22Rv1 (cell line): ENCODE data around the gene PPP3R1.

Source experiments
- CTCF ChIP-seq: fragments of 450-650 bp; IDR thresholded peaks from 2 replicates; pipeline ENCODE4 v1.5.1; 2017; ENCODE audit warnings: mild to moderate bottlenecking
- ZFX ChIP-seq: fragments of 450-650 bp; IDR thresholded peaks from 2 replicates; pipeline ENCODE4 v1.6.1; 2017; ENCODE audit warnings: antibody characterized with exemption, borderline replicate concordance

- TF ChIP-seq CTCF (no peak), ZFX (no peak)
Measured at GRCh38 chr2:68272246-68272994, 20.1 kb upstream of the PPP3R1 start.
